Colon (tissue), 2 donors: ENCODE results near the gene SOX5.
A peak's percentile ranks its signal among the peaks of the same experiment; 100 is the strongest.

Experiments used
- FAIRE-seq: peaks from 2 replicates; lab custom pipeline; 2012; peaks lifted over from hg19 to GRCh38; lab: Jason Lieb, UNC
- donor health status: control.
- donor health status: control.

Gene SOX5

GRCh38 chr12:23949348-23950209, at the start of gene SOX5:
TSS of gene SOX5 (minus strand) at chr12:23949670. CDS start at chr12:23949601, 69 bp downstream.
- FAIRE-seq = peak; percentile 5

DNA sequence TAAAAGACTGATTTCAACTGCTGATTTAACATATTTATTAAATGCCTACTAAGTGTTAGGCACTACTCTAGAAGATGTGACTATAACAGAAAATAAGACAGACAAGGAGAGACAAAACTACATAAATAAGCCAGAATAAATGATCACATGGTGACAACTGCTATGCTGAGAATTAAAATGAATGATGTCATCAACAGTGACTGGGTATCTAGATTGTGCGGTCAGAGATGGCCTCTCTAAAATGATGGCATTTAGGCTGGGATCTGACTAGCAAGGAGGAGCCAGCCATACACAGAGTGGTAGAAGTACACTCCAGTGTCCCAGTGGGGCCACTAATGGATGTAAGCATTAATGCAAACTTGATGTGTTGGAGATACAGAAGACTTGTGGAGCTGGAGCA, 37.6 kb upstream of the SOX5 start:
- no peak for FAIRE-seq

GRCh38 chr12:23980826-23981225, 31.4 kb upstream of the SOX5 start:
- no peak for FAIRE-seq

GRCh38 chr12:23964812-23965211, 15.3 kb upstream of the SOX5 start:
- FAIRE-seq = no peak

DNA sequence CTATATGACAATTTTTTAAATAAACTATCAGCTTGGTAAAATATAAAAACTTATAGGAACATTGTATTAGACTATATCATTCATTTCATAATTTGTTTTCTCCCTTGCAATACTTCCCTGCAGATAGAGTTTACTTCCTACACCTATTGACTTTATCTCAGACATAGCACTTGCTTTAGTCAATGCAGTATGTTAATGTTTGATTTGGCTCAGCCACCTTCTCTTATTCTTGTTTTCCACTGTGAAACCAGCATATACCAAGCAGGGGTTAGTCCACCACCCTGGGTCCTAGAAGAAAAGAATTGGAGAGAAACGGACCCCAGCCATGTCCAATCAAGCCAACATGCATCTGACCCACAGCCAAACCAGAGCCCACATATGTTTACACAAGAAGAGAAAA, 10.4 kb upstream of the SOX5 start:
- FAIRE-seq = no peak

DNA sequence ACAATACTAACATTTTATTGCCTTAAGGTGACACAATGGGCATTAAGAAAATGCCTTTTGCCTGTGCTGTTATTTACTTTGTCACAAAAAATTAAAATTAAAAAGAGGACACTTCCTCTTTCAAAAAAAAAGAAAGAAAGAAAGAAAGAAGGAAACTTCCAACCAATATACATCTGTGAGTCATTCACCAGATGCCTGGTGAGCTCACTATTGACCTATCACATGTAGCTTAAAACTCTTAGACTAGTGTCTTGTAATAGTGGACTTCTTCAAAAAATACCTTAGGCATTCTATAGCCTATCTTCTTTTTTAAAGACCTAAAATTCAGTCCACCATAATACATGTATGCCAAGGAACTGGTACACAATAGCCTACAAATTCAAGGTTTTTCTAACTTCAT, 4.9 kb upstream of the SOX5 start:
- no peak for FAIRE-seq

DNA sequence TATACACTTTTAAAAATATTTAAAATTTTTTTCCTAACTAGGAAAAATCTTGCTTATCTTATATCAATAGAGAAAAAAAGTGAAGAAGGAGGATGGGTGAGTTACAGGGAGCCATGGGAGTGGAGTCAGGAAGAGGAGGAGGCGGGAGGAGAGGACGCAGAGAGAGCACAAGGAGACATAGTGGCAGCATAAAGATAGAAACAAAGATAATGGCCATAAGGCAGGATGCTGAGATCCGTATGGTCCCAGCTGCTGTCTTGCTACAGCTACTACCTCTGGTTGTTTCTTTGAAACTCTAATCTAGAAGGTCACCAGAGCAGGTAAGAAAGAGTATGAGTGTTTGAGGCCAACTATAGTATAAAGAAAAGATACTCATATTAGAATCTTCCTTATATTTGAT, 2.6 kb upstream of the SOX5 start:
- FAIRE-seq = no peak

DNA sequence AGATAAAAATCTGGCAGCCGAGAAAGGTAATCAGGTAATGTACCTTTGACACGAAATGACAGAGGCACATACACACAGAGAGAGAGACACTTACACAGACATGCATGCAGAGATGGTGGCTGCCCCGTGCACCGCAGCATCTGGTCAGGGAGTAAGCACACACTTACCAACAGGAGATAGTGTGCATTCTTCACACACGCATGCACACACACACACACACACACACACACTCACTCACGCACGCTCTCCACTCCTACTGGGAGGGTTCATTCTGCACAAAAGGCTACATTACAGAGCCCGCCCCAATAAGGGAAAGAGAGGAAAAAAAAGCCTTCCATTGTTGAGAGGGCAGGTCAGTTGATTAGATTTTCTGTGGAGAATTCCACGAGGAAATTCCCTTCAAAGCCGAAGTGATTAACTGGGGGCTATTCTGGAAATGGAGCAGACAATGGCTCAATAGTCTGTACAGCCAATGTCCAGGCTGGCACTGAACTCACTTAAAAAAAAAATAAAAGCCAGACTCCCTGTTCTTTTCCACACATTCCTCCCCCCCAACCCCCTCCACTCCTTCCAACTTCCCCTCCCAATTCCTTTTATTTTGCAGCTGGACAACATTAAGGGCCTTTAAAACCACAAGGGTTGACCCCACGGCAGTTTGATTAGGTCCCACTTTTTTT, 1.4 kb upstream of the SOX5 start:
- FAIRE-seq = no peak

GRCh38 chr12:23950210-23950774, 822 bp upstream of the SOX5 start:
- FAIRE-seq = no peak

GRCh38 chr12:23948291-23948690, 1.2 kb downstream of the SOX5 start:
- no peak for FAIRE-seq

GRCh38 chr12:23947395-23947794, 2.1 kb downstream of the SOX5 start:
- peak; percentile 82 for FAIRE-seq

DNA sequence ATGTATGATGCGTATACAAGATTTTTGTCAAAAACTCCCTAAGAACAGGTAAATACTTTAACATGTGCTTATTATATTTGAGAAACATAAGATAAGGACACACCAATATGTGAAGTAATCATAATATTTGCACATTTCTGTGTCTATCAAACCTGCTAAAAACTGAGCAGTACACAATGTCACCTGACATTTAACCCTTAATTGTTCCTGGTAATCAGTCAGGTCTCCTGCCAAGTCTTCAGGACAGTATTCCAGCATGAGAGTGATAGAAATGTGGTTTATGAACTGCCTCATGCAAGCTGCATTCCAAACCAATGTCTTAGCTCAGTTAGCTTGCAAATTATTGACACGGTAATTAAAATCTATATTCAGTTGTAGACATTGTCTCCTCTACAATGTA, 4.2 kb downstream of the SOX5 start:
- no peak for FAIRE-seq

GRCh38 chr12:23944067-23944466, 5.4 kb downstream of the SOX5 start:
- no peak for FAIRE-seq

DNA sequence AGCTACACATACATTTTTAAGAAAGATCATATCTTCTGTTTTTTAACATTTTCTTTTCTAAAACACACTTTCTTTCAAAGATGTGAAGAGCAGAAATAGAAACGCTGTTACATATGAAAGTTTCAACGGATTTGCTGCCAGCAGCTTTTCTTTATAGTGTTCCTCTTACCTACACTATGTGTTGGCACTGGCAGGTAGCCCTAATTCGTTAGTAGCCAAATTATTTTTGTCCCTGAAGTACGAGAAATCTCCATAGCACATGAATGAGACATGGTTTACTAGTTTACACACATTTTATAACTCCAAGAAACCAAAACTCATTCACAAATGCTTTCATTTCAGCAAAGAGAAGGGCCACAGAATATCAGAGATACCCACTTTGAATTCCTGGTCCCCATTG, 6.6 kb downstream of the SOX5 start:
- FAIRE-seq = no peak

- FAIRE-seq = no peak
These were observed 7.7 kb downstream of the SOX5 start for GRCh38 chr12:23941780-23942179.

DNA sequence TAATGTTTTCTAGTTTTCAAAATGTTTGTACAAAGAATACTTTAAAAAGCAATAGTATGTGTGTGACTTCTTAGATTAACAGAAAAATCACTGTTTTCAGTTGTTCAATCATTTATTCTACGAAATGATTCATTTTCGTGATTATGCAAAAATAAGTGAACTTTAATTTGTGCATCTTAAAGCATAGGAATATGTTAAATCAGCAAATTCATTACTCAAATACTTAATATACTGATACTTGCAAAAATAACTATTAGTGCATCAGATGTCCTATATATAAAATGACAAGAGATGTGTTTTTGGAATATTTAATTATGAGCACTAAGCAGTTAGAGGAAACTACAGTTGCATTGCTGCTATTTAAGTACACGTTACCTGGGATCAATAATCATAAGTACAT, 11.0 kb downstream of the SOX5 start:
- peak; percentile 58 for FAIRE-seq

GRCh38 chr12:23931176-23931575, 18.3 kb downstream of the SOX5 start:
- FAIRE-seq = peak; percentile 33

- no peak for FAIRE-seq
These were observed 18.9 kb downstream of the SOX5 start for GRCh38 chr12:23930599-23930998.

DNA sequence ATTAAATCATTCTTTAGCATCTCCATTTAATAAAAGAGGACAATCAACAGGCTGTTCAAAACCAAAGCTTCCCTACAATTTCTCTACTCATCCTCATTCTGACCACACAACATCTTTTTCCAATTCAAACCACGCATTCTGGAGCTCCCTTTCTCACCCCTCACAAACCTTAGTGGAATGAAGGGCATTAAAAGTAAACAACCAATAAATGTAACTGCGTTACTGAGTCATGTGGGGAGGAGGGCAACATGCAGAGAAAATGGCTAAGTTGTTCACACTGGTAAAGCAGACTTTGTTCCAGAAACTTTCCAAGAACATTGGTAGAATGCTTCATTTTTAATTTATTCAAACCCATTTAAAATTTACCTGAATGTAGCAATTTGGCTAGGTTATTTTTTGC, 19.6 kb downstream of the SOX5 start:
- FAIRE-seq = no peak

DNA sequence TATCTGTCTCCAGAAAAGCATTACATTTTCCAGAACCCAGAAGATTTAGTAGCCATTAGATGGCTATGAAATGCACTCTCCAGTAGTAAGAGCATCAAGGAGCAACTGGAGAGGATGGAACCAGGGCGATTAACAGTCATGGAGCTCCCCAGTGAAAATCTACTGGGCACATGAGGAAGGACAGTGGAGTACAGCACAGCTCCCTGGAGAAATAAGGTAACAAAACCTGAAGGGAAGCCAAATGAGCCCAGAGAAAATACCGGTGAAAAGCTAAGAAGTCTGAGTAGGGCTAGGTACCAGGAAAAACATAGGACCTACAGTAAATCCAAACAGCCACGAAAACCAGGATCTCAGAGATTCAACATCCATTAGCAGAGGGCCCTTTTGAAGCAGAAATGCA, 21.6 kb downstream of the SOX5 start:
- no peak for FAIRE-seq

- FAIRE-seq = no peak
These were observed 28.2 kb downstream of the SOX5 start for GRCh38 chr12:23921099-23921856.

DNA sequence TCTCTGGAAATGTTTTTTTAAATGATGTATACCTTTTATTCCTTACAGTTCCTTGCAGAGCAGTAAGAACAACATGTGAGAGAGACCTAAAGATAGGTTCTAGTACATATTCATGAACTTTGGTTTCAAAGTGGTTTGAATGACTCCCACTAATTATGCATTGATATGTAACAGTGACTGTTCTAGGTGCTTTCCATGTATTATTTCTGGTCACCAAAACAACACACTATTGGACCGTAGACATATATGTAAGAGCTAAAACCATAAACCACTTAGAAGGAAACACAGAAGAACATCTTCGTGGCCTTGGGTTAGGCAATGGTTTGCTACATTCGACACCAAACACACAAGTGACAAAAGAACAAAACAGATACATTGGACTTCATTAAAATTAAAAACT, 37.9 kb downstream of the SOX5 start:
- no peak for FAIRE-seq

DNA sequence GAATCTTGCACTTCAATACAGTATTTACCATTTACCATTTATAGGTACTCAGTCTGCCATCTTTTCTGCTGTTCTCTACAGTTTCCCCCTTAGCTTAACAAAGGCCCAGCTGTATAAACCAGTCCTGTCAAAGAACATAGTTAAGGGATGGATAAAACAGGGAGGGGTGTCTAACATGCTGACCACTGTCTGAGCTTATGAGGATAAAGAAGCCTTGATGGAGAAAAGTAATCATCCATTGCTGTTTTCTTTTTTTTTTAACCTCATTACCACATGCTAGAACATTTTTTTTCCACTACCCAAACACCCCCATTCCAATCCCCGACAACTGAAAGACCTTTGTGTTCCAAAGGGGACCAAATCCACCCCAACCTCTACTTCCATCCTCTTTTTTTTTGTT, 39.9 kb downstream of the SOX5 start:
- no peak for FAIRE-seq
